HG02840 (cell line): ENCODE data around the gene FANCC.

Experiments used
- ATAC-seq: cut with Tn5 transposase; IDR thresholded peaks from one replicate; pipeline ENCODE4 v1.9.1; 2021; ENCODE audit warnings: mild to moderate bottlenecking, moderate library complexity, moderate number of reproducible peaks; ENCODE audit not compliant: unreplicated experiment, low FRiP score

The FANCC gene

DNA sequence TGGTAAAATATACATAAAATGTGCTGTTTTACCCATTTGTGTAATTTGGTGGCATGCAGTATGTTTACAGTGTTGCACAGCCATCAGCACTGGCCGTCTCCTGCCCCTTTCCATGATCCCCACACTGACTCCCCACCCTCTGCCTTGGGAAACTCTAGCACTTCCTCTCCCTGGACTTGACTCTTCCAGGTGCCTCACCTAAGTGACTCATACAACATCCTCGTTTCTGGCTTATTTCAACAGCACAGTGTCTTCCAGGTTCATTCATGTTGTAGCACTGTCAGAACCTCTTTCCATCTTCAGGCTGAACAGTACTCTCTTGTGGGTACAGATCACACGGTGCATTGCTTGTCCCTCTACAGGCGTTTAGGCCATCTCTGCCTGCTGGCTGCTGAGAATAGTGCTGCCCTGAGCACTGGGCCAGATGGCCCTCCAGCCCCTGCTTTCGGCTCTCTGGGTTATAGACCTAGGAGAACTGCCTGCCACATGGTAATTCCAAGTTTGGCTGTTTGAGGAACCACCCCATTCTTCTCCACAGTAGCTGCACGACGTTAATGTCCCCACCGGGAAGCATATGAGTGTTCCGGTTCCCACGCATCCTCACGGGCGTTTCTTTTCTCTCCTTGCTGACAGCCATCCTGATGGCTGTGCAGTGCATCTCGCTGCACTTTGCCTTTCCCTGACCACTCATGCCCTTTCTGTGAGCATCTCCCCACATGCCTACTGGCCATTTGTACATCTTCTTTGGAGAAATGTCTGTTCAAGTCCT lies 211.8 kb downstream of the FANCC start:
- ATAC-seq: no peak

DNA sequence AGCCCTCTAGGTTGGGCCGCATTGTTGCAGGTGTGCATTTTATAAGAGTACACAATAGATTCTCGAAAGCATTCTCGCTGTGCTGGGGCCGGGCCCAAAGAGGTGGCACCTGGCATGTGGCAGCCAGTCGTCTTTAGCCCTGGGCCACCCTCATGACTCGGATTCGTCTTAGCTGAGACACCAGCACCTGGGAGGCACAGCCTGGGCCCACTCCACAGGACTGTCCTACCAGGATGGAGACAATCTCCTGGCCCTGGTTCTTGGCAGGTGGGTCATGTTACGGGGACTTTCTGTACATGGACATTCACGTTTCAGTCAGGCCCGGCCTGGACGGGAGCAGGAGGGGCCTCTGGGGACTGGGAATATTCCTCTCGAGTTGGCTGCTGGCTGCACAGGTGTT lies 212.5 kb downstream of the FANCC start:
- no peak for ATAC-seq

DNA sequence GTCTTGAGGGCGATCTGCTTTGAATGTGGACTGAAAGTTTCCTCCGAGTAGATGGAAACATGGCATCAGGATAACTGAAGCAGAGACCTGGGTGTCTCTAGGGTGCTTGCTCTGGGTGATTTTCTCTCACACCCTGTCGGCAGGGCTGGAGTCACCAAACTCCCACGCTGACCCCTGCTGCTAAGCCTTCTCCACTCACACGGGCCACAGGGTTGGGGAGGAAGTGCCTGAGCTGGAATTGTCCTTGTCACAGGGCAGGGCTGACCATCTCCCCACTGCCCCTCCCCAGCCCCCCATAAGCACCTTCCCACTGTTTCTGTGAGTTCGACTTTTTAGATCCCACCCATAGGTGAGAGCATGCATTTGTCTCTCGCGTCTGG lies 212.9 kb downstream of the FANCC start:
- ATAC-seq: no peak

DNA sequence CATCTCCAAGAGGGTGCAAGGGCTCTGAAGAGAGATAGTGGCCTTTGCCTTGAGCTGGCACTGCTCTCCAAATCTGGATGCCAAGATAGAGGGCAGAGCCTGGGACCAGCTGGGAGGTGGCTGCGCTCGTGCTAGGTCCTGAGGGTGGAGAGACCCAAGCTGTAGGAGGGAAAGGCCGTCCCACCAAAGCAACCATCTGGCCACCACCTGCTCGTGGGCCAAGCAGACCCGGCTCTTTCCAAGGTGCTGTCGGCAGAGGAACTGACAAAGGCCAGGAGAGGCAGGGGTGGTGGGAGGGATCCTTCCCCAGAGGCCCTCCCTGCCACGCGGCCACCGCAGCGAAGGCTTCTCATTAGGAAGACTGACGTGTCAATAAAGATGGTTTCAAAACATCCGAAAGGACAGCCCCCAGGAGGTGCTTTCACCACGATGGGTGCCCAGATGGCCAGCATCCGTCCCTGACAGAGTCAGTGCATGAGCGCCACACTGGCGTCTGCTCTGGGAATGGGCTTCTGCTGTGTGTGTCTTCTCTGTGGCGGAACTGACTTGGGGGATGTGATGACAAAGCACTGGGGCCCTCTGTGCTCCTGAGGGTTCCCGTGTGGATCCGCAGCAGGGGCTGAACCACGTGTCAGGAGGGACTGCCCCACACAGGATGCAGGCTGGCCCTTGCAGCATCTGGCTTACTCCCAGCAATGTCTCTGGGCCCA lies 213.5 kb downstream of the FANCC start:
- no peak for ATAC-seq

DNA sequence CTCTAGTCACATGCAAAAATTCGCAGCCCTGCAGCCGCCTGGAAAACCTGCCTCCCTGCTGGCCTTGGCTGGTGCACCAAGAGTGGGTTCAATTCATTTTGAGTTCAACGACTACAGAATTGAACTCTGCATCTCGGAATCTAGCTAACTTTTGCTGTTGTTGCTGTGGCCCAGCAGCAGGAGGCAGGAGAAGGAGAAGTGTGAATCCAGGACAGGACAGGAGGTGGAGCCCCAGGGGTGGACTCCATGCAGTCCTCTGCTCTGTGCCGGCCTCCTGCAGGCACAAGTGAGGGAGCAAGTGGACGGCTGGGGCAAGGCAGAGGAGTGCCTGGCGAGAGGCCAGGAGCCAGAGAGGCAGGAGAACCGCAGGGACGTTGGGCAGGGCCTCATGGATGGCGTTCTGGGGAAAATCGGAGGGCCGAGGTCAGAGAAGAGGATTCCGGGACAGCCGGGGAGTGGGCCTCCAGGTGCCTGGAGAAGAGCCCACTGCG lies 214.2 kb downstream of the FANCC start:
- no peak for ATAC-seq

DNA sequence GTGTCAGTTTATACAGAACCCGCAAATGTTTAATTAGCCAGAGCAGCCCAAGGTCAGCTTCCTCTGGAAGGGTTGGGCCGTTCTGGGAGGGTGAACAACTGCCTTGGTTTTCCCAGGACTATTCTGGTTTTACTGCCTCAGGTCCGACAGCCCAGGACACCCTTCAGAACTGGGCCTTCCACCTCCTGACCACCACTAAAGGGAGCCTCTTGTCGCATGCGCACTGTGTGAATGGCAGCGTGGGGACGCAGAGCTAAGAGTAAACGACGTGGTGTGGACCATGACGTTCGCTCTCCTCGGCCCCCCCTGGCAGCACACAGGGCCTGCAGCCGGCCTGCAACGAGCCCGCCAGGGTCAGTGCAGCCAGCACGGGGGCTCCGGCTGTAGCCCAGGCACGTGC lies 214.9 kb downstream of the FANCC start:
- no peak for ATAC-seq

DNA sequence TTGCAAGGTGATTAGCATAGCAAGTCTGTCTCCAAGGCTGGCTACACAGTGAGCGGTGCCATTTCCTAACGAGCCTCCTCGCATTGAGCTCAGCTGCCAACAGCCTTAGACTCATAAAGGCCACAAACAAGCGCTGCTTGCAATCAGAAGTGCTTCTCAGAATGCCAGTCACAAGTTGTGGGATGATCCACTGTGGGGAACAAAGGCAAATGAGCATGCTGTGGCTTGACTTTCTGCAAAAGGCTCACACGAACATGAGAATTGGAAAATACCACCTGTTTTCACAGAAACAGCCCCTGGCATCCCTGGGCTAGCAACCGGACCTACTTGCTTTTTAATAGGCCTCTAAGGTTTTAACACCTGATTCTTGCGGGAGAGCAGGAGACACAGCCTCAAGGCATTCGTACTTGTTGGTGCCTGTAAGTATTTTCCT lies 215.5 kb downstream of the FANCC start:
- no peak for ATAC-seq

DNA sequence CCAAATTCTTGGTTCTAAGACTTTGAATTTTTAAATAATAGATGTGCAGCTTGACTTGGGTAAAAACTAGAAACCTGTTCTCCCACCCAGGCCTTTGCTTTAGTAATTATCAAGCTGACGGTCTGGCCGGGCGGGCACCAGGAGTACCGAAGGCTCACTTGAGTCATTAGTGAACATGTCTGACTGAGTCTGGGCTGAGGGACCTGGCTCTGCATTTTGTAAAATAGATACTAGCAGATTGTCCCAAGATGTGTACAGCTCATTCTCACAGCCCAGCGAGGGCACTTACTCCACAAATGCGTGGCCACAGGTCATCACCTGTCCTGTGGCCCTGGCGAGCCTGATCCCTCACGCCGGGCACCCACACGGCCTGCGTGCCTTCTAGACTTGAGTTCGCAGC lies 216.2 kb downstream of the FANCC start:
- no peak for ATAC-seq

DNA sequence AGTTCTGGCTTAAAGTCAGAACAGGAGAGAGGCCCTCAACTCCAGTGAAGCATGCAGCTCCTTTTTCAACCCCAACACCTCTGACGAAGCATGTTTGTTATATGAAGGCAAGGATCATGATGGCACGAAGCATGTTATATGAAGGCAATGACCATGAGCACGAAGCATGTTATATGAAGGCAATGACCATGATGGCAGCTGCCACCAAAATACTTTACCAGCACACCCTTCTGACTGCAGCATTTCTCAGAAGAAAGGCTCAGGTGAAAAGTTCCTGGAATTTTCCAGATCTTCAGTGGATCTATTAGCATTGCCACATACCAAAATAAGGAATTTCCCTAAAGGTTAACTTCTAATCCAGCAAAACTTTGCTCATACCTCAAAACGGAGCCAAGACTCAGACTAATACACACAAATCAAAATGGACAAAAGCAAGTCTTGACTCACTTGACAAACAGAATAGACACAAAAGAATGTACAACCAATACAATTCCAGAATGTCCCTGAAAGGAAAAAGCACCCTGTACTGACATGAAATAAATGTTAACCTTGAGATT lies 217.4 kb downstream of the FANCC start:
- ATAC-seq: no peak

DNA sequence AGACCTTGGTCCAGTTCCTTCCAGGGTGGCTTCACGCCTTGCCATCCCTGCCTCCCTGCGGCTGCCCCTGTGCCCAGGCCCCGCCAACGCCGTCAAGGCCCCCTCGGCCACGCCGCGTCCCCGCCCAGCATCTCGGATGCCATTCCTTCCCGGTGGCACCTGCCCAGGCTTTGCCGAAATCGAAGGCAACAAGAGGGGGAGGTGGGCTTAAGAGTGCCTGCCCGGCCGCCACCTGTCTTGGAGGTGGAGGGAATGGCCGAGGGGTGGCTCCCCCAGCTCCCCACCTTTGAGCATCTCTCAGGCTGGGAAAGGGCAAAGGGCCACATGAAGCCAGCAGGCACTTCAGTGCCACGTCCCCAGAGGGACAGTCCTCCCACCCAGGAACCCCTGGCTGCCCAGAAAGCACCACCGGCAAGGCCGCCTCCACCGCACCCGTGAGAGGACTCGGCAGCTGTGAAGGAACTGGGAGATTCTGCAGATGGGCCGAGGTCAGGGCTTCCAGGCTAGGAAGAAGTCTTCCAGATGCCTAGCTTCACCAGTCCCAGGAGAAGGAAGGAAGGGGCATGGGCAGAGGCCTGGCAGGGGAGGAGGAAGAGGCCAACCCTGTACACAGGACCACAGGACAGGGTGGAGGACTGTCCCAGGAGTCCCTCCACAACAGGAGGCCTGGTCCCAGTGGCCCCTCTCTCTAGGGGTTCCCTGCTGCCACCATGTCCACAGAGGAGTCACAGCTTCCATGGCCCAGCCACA lies 218.0 kb downstream of the FANCC start:
- no peak for ATAC-seq

DNA sequence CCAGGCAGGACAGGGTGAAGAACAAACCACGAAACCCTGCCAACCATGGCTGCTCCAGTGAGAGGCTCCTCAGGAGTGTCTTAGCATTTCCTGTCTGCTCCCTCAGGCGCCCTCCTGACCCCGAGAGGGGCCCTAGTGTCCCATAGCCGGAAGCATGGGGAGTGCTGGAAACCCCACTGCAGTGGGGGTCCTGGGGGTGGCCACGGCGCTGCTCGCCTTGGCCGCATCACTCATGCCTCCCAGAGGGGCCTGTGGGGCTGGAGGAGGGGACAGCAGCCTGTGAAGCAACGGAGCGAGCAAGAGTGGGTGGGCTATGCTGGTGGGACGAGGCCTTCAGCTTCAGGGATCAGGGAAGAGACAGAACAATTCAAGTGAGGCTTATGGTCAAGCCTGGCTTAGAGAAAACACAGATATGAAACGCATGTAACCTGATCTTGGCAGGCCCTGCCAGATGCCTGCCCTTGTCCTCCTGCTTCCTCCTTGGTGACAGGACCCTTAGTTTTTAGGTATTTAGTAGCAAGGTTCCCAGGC lies 219.1 kb downstream of the FANCC start:
- no peak for ATAC-seq

DNA sequence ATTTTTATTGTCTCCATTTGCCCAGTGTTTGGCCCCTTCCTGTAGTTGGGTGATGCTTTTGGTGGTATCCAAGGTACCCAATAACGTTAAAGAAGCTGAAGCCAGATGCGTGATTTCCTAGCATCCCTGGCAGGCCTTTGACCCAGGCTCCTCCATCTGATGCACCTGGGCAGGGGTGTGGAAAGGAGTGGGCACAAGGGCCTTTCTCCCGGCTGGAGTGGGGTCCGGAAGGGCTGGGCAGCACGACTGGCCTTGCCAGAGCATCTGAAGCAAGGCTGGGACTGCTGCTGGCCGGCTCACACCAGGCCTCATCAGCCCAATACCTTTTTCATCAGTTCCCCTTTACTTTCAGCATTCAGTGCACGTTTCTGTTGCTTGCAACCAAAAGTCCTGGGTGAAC lies 220.2 kb downstream of the FANCC start:
- no peak for ATAC-seq

DNA sequence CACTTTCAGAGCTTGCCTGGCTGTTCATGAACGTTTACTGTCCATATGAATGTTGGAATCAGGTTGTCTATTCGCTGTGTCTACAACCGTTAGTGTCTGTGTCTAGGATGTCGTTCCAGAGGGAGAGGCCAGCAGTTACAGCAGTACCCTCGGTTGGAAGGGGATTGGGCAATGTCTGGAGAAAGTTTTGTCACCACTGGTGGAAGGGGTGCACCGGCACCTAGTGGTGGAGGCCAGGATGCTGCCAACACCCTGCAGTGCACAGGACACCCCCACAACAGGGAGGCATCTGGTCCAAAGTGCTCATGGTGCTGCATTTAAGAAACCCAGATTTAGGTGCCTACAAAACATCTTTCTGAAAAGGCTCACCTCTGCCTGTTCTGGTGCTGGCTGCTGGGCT lies 220.7 kb downstream of the FANCC start:
- ATAC-seq: no peak

DNA sequence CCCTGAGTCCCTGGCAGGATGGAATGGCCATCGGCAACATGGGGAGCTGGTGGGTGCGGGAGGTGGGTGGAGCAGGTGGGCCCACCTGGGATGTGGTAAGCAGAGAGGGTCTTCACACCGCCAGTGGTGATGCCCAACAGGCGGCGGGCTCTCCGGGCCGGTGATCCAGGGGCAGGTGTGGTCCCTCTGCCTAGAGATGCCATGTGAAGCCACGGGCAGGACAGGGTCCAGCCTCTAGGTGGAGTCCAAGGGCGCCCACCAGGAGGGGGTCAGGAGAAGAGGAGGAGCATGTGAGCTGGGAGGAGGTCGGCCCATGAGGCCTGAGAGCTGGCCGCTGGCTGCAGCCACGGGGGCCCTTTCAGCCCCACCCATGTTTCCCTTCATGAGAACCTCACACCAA lies 221.1 kb downstream of the FANCC start:
- ATAC-seq: no peak

DNA sequence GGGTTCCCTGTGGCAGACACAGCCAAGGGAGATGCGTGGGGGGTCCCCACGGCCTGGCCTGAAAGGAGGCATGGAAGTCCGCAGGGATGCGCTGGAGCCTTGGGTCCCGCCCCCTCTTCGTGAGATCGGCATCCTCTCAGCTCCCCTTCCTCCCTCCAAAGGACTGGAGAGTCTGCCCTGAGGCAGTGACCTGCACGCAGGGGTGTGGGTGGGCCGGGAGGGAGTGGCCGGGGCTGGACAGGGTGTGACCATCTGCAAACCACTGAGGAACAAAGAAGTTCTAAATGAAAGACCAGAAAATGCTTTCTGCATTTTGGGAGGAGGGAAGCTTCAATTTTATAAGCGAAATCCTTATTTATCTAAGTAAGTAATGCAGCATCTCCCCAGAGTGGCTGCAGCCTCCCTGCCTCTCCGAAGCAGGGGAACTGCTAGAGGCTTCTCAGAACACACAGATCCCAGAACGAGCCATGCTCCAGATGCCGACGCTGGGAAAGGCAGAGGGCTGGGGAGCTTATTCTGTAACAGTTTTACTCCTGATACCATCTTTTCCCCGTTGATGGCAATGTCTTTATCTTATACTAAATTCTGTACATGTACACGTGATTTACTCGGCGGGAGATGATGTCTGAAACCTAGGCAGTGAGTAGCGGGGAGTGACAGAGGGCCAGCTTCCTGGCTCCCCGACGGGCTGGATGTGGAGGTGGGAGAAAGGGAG lies 221.7 kb downstream of the FANCC start:
- ATAC-seq: no peak

DNA sequence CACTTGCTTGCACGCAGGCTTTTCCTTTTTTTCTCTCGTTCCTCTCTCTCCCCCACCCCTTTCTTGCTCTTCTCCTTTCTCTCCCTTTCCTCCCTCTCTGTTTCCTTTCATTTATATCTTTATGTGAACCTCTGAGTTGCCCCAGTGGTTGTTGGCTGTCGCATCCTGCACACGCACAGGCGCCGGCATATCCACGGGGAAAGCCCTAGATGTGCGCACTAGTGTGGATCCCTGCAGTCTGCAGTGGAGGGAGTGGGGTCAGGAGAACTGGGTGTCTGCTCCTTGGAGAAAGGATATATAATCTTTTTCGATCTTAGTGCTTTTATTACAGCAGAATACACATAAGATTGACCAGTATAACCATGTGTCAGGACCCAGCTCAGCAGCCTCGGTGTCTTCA lies 223.5 kb downstream of the FANCC start:
- ATAC-seq: no peak

DNA sequence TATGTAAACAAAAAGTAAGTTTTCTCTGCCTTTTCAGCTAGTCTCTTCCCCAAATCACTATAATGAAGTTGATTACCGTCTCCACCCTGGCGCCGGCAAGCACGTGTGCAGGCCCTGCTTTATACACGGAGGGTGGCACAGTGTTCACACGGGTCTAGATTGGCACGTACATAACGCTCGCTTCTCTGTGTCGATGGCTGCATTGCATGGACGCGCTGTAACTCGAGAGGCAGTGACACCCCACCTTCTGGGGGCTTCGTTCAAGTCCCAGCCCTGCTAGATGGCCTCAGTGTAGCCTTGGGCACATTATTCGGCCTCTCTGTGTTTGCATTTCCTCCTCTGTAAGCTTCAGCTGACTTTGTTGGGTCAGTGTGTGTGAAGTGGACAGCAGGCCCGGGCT lies 223.9 kb downstream of the FANCC start:
- ATAC-seq: no peak

DNA sequence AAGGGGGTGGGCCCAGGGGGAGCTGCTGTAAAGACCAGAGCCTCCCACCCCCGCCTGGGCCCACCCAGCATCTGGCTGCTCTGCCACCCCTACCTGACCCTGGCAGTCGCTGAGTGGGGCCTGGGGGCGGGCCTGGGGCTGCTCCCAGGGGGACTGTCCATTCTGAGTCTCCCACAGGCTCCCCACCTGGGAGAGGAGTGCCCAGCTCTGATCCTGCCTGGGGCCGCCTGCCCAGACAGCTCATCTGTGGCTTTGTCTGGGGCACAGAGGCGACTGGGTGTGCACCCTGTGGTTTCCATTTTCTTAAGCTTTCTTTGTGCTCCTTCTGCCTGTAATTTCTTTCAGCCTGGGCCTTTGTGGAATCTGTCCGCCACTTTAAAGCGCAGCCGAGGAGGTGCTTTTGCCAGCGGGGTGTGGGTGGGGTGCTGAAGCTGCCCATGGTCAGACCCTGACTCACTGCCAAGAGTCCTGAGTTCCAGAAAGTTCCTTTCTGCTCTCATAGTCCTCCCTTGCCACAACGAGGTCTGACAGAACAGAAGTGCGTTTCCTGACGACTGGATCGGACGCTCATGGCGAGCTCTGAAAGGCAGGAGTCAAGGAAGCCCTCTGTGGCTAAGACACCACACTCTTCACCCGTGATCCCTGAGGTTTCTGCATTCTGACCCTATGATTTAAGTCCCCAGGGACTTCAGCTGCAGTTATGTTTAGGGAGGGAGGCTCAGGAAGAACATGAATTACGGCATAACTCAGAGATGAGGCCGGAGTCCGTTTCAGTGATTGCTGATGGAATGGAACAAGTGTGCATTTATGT lies 225.0 kb downstream of the FANCC start:
- ATAC-seq: no peak

DNA sequence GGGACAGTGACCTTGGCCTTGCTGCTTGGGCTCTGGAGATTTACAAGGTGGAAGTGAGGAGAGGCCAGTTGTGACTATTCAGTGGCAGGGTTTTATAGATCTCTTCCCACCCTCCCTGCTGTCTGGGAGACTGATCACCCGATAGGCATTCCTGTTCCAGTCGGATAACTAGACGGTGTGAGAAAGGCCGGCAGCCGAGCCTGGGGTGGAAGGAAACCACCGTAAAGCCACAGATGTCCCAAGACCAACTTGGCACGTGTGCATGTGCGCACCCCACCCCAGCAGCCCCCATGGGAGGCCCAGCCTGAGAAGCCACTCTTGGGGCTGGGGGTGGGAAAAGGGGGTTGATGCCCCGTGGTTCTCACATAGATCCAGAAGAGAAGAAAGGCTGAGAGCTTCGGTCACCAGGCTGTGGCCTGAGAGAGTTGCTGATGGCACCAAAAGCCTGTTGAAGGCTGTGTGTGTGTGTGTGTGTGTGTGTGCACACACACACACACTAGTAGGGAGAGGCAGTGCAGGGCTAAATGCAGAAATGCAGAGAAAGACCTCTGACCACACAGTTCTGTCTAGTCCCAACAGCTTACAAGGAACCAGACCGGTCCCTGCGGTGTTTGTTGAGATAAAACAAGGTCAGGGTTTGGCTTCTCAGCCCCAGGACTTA lies 225.8 kb downstream of the FANCC start:
- ATAC-seq: no peak
